Osteocyte (in vitro differentiated cells): ENCODE results near the gene CADM2. TPM values are rescaled to one million over a fixed set of nuclear protein-coding genes. Genes with fewer than 3 reads are reported as not detected.

Source experiments
- DNase-seq: peaks from one replicate; pipeline ENCODE4 v3.0.0; 2021; ENCODE audit warnings: mixed read lengths; ENCODE audit not compliant: unreplicated experiment; ENCODE audit errors: extremely low spot score
- H3K27ac Mint-ChIP-seq: one replicate; pipeline ENCODE4 v1.8.0; 2021; ENCODE audit warnings: mild to moderate bottlenecking, mixed read lengths; ENCODE audit not compliant: unreplicated experiment
- H3K27me3 Mint-ChIP-seq: one replicate; pipeline ENCODE4 v1.8.0; 2021; ENCODE audit warnings: mixed read lengths; ENCODE audit not compliant: unreplicated experiment
- H3K36me3 Mint-ChIP-seq: one replicate; pipeline ENCODE4 v1.8.0; 2021; ENCODE audit warnings: mixed read lengths; ENCODE audit not compliant: unreplicated experiment
- H3K4me1 Mint-ChIP-seq: one replicate; pipeline ENCODE4 v1.8.0; 2021; ENCODE audit warnings: mixed read lengths; ENCODE audit not compliant: unreplicated experiment
- H3K4me3 Mint-ChIP-seq: one replicate; pipeline ENCODE4 v1.8.0; 2021; ENCODE audit warnings: mild to moderate bottlenecking, moderate library complexity, mixed read lengths; ENCODE audit not compliant: unreplicated experiment
- H3K9me3 Mint-ChIP-seq: one replicate; pipeline ENCODE4 v1.8.0; 2021; ENCODE audit warnings: mixed read lengths; ENCODE audit not compliant: unreplicated experiment
- CTCF ChIP-seq: fragments of 200-600 bp; sonication (generic); IDR thresholded peaks from 2 replicates; pipeline ENCODE4 v1.5.0; 2021; ENCODE audit warnings: antibody characterized with exemption, mild to moderate bottlenecking, moderate library complexity
- microRNA-seq: library from miRNA; unstranded; fragments of <30 nt; microRNA quantifications from one replicate; pipeline ENCODE4 v1.1.0, GENCODE V29; 2020; ENCODE audit not compliant: unreplicated experiment
- total RNA-seq: library from RNA; stranded (reverse); gene quantifications from 2 replicates; pipeline ENCODE4 v1.2.1, GENCODE V29; 2021

CADM2 gene
- total RNA-seq, 1 donor from 2014 or later: 1.5 TPM

GRCh38 chr3:86087160-86087871, 1128.5 kb downstream of the CADM2 start:
- Mint-ChIP-seq H3K27ac (no peak overlapping the region), H3K4me1 (no peaks in the 10 kb centered on the region), H3K4me3 (no peak overlapping the region), H3K27me3 (no peaks in the 10 kb centered on the region), H3K9me3 (peaks cover 4% of the 10 kb centered on the region), H3K36me3 (no peaks in the 10 kb centered on the region)
- no peak for DNase-seq
- TF ChIP-seq CTCF: no peak

- H3K27me3 Mint-ChIP-seq: no peaks in the 10 kb centered on the region
- no peak for TF ChIP-seq CTCF
- DNase-seq: no peak
These were observed 1145.4 kb downstream of the CADM2 start for GRCh38 chr3:86104154-86104553.

GRCh38 chr3:86109434-86109833, 1150.6 kb downstream of the CADM2 start:
- no peak for TF ChIP-seq CTCF
- no peaks in the 10 kb centered on the region for H3K27me3 Mint-ChIP-seq
- H3K36me3 Mint-ChIP-seq: no peaks in the 10 kb centered on the region
- DNase-seq: no peak
- no peak overlapping the region for H3K4me3 Mint-ChIP-seq
- no peaks in the 10 kb centered on the region for H3K4me1 Mint-ChIP-seq
- no peak overlapping the region for H3K27ac Mint-ChIP-seq
- H3K9me3 Mint-ChIP-seq: no peaks in the 10 kb centered on the region

More at GRCh38 chr3:86104154-86104553, 1145.4 kb downstream of the CADM2 start:
- Mint-ChIP-seq H3K36me3 (no peaks in the 10 kb centered on the region), H3K4me3 (no peak overlapping the region), H3K4me1 (no peaks in the 10 kb centered on the region), H3K27ac (no peak overlapping the region), H3K9me3 (no peaks in the 10 kb centered on the region)

Small RNA genes within 50 kb of the gene (microRNA-seq; reads per million reads assigned to microRNA genes)
- not detected for gene MIR5688
